Transverse colon (tissue), 4 donors: ENCODE measurements around the gene ZNF318. TPM values are rescaled to one million over a fixed set of nuclear protein-coding genes. Genes with fewer than 3 reads are reported as not detected.

Source experiments
- DNase-seq: peaks from one replicate; pipeline ENCODE4 v3.0.0-alpha.2; 2019
- H3K27ac ChIP-seq, 4 donors: fragments of 200-600 bp; sonication (generic); 2 replicates each; pipeline ENCODE4 v1.5.1; 2016 to 2018; ENCODE audit warnings: inconsistent platforms in 4 of 4
- H3K27me3 ChIP-seq: fragments of 200-600 bp; sonication (generic); 2 replicates; pipeline ENCODE4 v1.5.1; 2017; ENCODE audit warnings: inconsistent platforms
- H3K36me3 ChIP-seq, 4 donors: fragments of 200-600 bp; sonication (generic); 2 replicates each; pipeline ENCODE4 v1.5.1; 2017 to 2019; ENCODE audit warnings: inconsistent platforms in 4 of 4
- H3K4me1 ChIP-seq, 4 donors: fragments of 200-600 bp; sonication (generic); 2 replicates each; pipeline ENCODE4 v1.5.1; 2017 to 2020; ENCODE audit warnings: inconsistent platforms in 4 of 4
- H3K4me3 ChIP-seq, 4 donors: fragments of 200-600 bp; sonication (generic); 1 replicate in 1 of 4; 2 replicates in 3 of 4; pipeline versions ENCODE4 v1.5.1 to v1.6.1; 2017 to 2019; ENCODE audit warnings: inconsistent platforms in 4 of 4
- H3K9me3 ChIP-seq, 2 donors: fragments of 200-600 bp; sonication (generic); 2 replicates each; pipeline ENCODE4 v1.5.1; 2017 to 2019; ENCODE audit warnings: inconsistent platforms in 2 of 2
- CTCF ChIP-seq, 5 experiments: fragments of 200-600 bp in 3 of 5; fragments of 450-650 bp in 2 of 5; sonication (generic) in 3 of 5; IDR thresholded peaks; 1 replicate in 2 of 5; 2 replicates in 3 of 5; pipeline ENCODE4 v1.5.1; 2016 to 2017; ENCODE audit warnings: antibody characterized with exemption in 5 of 5, inconsistent platforms in 3 of 5, mild to moderate bottlenecking in 2 of 5, moderate library complexity in 1 of 5
- EP300 ChIP-seq: sonication (generic); formaldehyde crosslinking; IDR thresholded peaks from one replicate; pipeline ENCODE4 v1.6.1; 2017; ENCODE audit warnings: antibody characterized with exemption, low read depth
- POLR2A ChIP-seq: fragments of 450-650 bp; IDR thresholded peaks from one replicate; pipeline ENCODE4 v1.6.1; 2016; ENCODE audit warnings: antibody characterized with exemption, mild to moderate bottlenecking, moderate library complexity
- POLR2AphosphoS5 ChIP-seq, 3 donors: sonication (generic); formaldehyde crosslinking; IDR thresholded peaks; one replicate each; pipeline ENCODE4 v1.6.1; 2016; ENCODE audit warnings: antibody characterized with exemption in 3 of 3
- WGBS, 2 donors: methylation state at CpG; one replicate each; pipeline ENCODE4 v1.1.5; 2018; ENCODE audit warnings: low coverage in 1 of 2; 5-methylcytosine and 5-hydroxymethylcytosine counted together
- in situ Hi-C, 4 donors: fragments of 200-750 bp; cut with MboI; loops; one replicate each; pipeline versions ENCODE4 v1.15.0 to v1.15.1; 2017; ENCODE audit warnings: low sequenced_read_pairs in 3 of 4, low pct_ligation_motif_present in 1 of 4, low pct_unique_long_range_greater_than_20kb in 1 of 4
- intact Hi-C: fragments of 100-400 bp; cut with DNase I; formaldehyde crosslinking; loops from one replicate; pipeline ENCODE4 v1.15.1; 2023; ENCODE audit warnings: low total_unique reads
- total RNA-seq, 4 donors: library from RNA; depleted of rRNA; stranded (reverse); fragments of >200 nt; gene quantifications; one replicate each; pipeline ENCODE4 v1.1.0, GENCODE V29; 2016

The ZNF318 gene
- total RNA-seq, 4 donors from 2014 or later, result 13.0 to 17.5 (median 15.4) TPM

- peaks cover 3% of the 10 kb centered on the region for H3K27me3 ChIP-seq
- H3K9me3 ChIP-seq, result no peaks in the 10 kb centered on the region
- H3K36me3 ChIP-seq, result no peaks in the 10 kb centered on the region
- no peak for TF ChIP-seq EP300
- intact Hi-C loops (no loop called here), in situ Hi-C loops (no loop called here)
- no peak within 1 kb of the TSS for H3K4me3 ChIP-seq
- no peak for DNase-seq
- 54% methylated on average over 10 of the region's 10 CpGs; no CpG with 5 or more reads in 1 of the 2 donors for WGBS, 2 donors
- H3K27ac ChIP-seq, result no peak within 1 kb of the TSS
- H3K4me1 ChIP-seq, result no peaks in the 10 kb centered on the region
These were observed 71.5 kb downstream of the ZNF318 start, which contains the start of gene SLC22A7 for GRCh38 chr6:43297644-43298564. SLC22A7 (plus strand) TSS chr6:43298260; CDS start chr6:43298359, 99 bp downstream.

- peaks cover 3% of the 10 kb centered on the region for H3K27me3 ChIP-seq
- no peaks in the 10 kb centered on the region for H3K9me3 ChIP-seq
- WGBS, 2 donors, result 90% methylated on average over 5 of the region's 5 CpGs; no CpG with 5 or more reads in 1 of the 2 donors
- intact Hi-C loops, result no loop called here
- H3K27ac ChIP-seq, result no peak overlapping the region
- no peaks in the 10 kb centered on the region for H3K36me3 ChIP-seq
- H3K4me1 ChIP-seq, result no peaks in the 10 kb centered on the region
- H3K4me3 ChIP-seq, result no peak overlapping the region
- DNase-seq, result no peak
- TF ChIP-seq EP300 (no peak), POLR2AphosphoS5 (IDR thresholded peaks at IDR 0.05) (no peak), POLR2A (no peak), CTCF (IDR thresholded peaks at IDR 0.05) (no peak)
- in situ Hi-C loops, result no loop called here
These were observed 72.5 kb downstream of the ZNF318 start for GRCh38 chr6:43296780-43297497.

- H3K27me3 ChIP-seq, result peaks cover 3% of the 10 kb centered on the region
- in situ Hi-C loops, result no loop called here
- intact Hi-C loops, result no loop called here
- DNase-seq, result no peak
- H3K27ac ChIP-seq, result no peak overlapping the region
- no peaks in the 10 kb centered on the region for H3K36me3 ChIP-seq
- no peak overlapping the region for H3K4me3 ChIP-seq
- H3K9me3 ChIP-seq, result no peaks in the 10 kb centered on the region
- 82% methylated on average over 3 of the region's 3 CpGs; no CpG with 5 or more reads in 1 of the 2 donors for WGBS, 2 donors
- no peak for TF ChIP-seq POLR2A
- no peak for TF ChIP-seq EP300
- no peak for TF ChIP-seq CTCF (IDR thresholded peaks at IDR 0.05)
- peaks cover 0 to 13% (median 7%) of the 10 kb centered on the region in 4 donors for H3K4me1 ChIP-seq
These were observed 74.0 kb downstream of the ZNF318 start for GRCh38 chr6:43295456-43295855.

- H3K4me3 ChIP-seq, result no peak overlapping the region
- WGBS, 2 donors, result 83 to 91% methylated on average over 3 of the region's 3 CpGs
- DNase-seq, result no peak
These were observed 74.9 kb downstream of the ZNF318 start for GRCh38 chr6:43294536-43294935.

More at GRCh38 chr6:43294536-43294935, 74.9 kb downstream of the ZNF318 start:
- TF ChIP-seq POLR2AphosphoS5 (IDR thresholded peaks at IDR 0.05), result no peak
- no peak for TF ChIP-seq POLR2A
- TF ChIP-seq CTCF (IDR thresholded peaks at IDR 0.05), result no peak
- TF ChIP-seq EP300, result no peak
- H3K4me1 ChIP-seq, result peaks cover 0 to 17% (median 7%) of the 10 kb centered on the region in 4 donors
- in situ Hi-C loops, result no loop called here
- intact Hi-C loops, result no loop called here
- no peaks in the 10 kb centered on the region for H3K9me3 ChIP-seq
- peaks cover 3% of the 10 kb centered on the region for H3K27me3 ChIP-seq
- no peak overlapping the region for H3K27ac ChIP-seq
- H3K36me3 ChIP-seq, result no peaks in the 10 kb centered on the region
